Testis (tissue), 2 donors: ENCODE measurements around the gene LEMD2.

Experiments
- CTCF ChIP-seq, 3 experiments: fragments of 450-650 bp in 2 of 3; fragments of 200-600 bp in 1 of 3; sonication (generic) in 1 of 3; IDR thresholded peaks; one replicate each; pipeline ENCODE4 v1.5.1; 2016 to 2019; ENCODE audit warnings: antibody characterized with exemption in 3 of 3, mild to moderate bottlenecking in 2 of 3, moderate library complexity in 1 of 3
- POLR2A ChIP-seq: fragments of 450-650 bp; IDR thresholded peaks from one replicate; pipeline ENCODE4 v1.6.1; 2017; ENCODE audit warnings: antibody characterized with exemption, mild to moderate bottlenecking, moderate library complexity

- TF ChIP-seq CTCF (IDR thresholded peaks at IDR 0.05): no peak
- no peak for TF ChIP-seq POLR2A
Measured at GRCh38 chr6:33783781-33784520, 5.0 kb downstream of the LEMD2 start.
